Transverse colon (tissue), 4 donors: ENCODE data around the gene PTH2. TPM values are rescaled to one million over a fixed set of nuclear protein-coding genes. Genes with fewer than 3 reads are reported as not detected.

Experiments
- DNase-seq: peaks from one replicate; pipeline ENCODE4 v3.0.0-alpha.2; 2019
- H3K27ac ChIP-seq, 4 donors: fragments of 200-600 bp; sonication (generic); 2 replicates each; pipeline ENCODE4 v1.5.1; 2016 to 2018; ENCODE audit warnings: inconsistent platforms in 4 of 4
- H3K27me3 ChIP-seq: fragments of 200-600 bp; sonication (generic); 2 replicates; pipeline ENCODE4 v1.5.1; 2017; ENCODE audit warnings: inconsistent platforms
- H3K36me3 ChIP-seq, 4 donors: fragments of 200-600 bp; sonication (generic); 2 replicates each; pipeline ENCODE4 v1.5.1; 2017 to 2019; ENCODE audit warnings: inconsistent platforms in 4 of 4
- H3K4me1 ChIP-seq, 4 donors: fragments of 200-600 bp; sonication (generic); 2 replicates each; pipeline ENCODE4 v1.5.1; 2017 to 2020; ENCODE audit warnings: inconsistent platforms in 4 of 4
- H3K4me3 ChIP-seq, 4 donors: fragments of 200-600 bp; sonication (generic); 1 replicate in 1 of 4; 2 replicates in 3 of 4; pipeline versions ENCODE4 v1.5.1 to v1.6.1; 2017 to 2019; ENCODE audit warnings: inconsistent platforms in 4 of 4
- H3K9me3 ChIP-seq, 2 donors: fragments of 200-600 bp; sonication (generic); 2 replicates each; pipeline ENCODE4 v1.5.1; 2017 to 2019; ENCODE audit warnings: inconsistent platforms in 2 of 2
- CTCF ChIP-seq, 5 experiments: fragments of 200-600 bp in 3 of 5; fragments of 450-650 bp in 2 of 5; sonication (generic) in 3 of 5; IDR thresholded peaks; 1 replicate in 2 of 5; 2 replicates in 3 of 5; pipeline ENCODE4 v1.5.1; 2016 to 2017; ENCODE audit warnings: antibody characterized with exemption in 5 of 5, inconsistent platforms in 3 of 5, mild to moderate bottlenecking in 2 of 5, moderate library complexity in 1 of 5
- EP300 ChIP-seq: sonication (generic); formaldehyde crosslinking; IDR thresholded peaks from one replicate; pipeline ENCODE4 v1.6.1; 2017; ENCODE audit warnings: antibody characterized with exemption, low read depth
- POLR2A ChIP-seq: fragments of 450-650 bp; IDR thresholded peaks from one replicate; pipeline ENCODE4 v1.6.1; 2016; ENCODE audit warnings: antibody characterized with exemption, mild to moderate bottlenecking, moderate library complexity
- POLR2AphosphoS5 ChIP-seq, 3 donors: sonication (generic); formaldehyde crosslinking; IDR thresholded peaks; one replicate each; pipeline ENCODE4 v1.6.1; 2016; ENCODE audit warnings: antibody characterized with exemption in 3 of 3
- WGBS, 2 donors: methylation state at CpG; one replicate each; pipeline ENCODE4 v1.1.5; 2018; ENCODE audit warnings: low coverage in 1 of 2; 5-methylcytosine and 5-hydroxymethylcytosine counted together
- in situ Hi-C, 4 donors: fragments of 200-750 bp; cut with MboI; loops; one replicate each; pipeline versions ENCODE4 v1.15.0 to v1.15.1; 2017; ENCODE audit warnings: low sequenced_read_pairs in 3 of 4, low pct_ligation_motif_present in 1 of 4, low pct_unique_long_range_greater_than_20kb in 1 of 4
- intact Hi-C: fragments of 100-400 bp; cut with DNase I; formaldehyde crosslinking; loops from one replicate; pipeline ENCODE4 v1.15.1; 2023; ENCODE audit warnings: low total_unique reads
- total RNA-seq, 4 donors: library from RNA; depleted of rRNA; stranded (reverse); fragments of >200 nt; gene quantifications; one replicate each; pipeline ENCODE4 v1.1.0, GENCODE V29; 2016

Gene PTH2
- total RNA-seq, 4 donors from 2014 or later = not detected

- no peaks in the 10 kb centered on the region for H3K9me3 ChIP-seq
- H3K4me1 ChIP-seq = peaks cover 6 to 14% (median 11%) of the 10 kb centered on the region in 4 donors
- 0 to 24% methylated on average over 2 to 54 of the region's 63 CpGs for WGBS, 2 donors
- peak; percentile 50 for DNase-seq
- no peak overlapping the region for H3K4me3 ChIP-seq
- in situ Hi-C loops = no loop called here
- H3K27ac ChIP-seq = no peak overlapping the region
- peaks cover 100% of the 10 kb centered on the region for H3K27me3 ChIP-seq
- intact Hi-C loops = no loop called here
- no peaks in the 10 kb centered on the region for H3K36me3 ChIP-seq
- TF ChIP-seq POLR2A = no peak
- no peak for TF ChIP-seq EP300
- no peak for TF ChIP-seq CTCF (IDR thresholded peaks at IDR 0.05)
- no peak for TF ChIP-seq POLR2AphosphoS5 (IDR thresholded peaks at IDR 0.05)
Measured at GRCh38 chr19:49432141-49433073, 9.2 kb upstream of the PTH2 start.

GRCh38 chr19:49431330-49431749 lies 8.1 kb upstream of the PTH2 start:
- Histone ChIP-seq H3K27ac (no peak overlapping the region), H3K4me1 (peaks cover 6 to 12% (median 11%) of the 10 kb centered on the region in 4 donors), H3K27me3 (peaks cover 100% of the 10 kb centered on the region), H3K4me3 (no peak overlapping the region), H3K36me3 (no peaks in the 10 kb centered on the region), H3K9me3 (no peaks in the 10 kb centered on the region)
- intact Hi-C loops = no loop called here
- DNase-seq = no peak
- in situ Hi-C loops = no loop called here
- WGBS, 2 donors = 22 to 58% methylated on average over 6 to 27 of the region's 29 CpGs
- TF ChIP-seq CTCF (IDR thresholded peaks at IDR 0.05) = no peak
- no peak for TF ChIP-seq POLR2A
- TF ChIP-seq EP300 = no peak
- no peak for TF ChIP-seq POLR2AphosphoS5 (IDR thresholded peaks at IDR 0.05)

GRCh38 chr19:49430678-49431329 lies 7.6 kb upstream of the PTH2 start:
- H3K36me3 ChIP-seq = no peaks in the 10 kb centered on the region

More at GRCh38 chr19:49430678-49431329, 7.6 kb upstream of the PTH2 start:
- H3K9me3 ChIP-seq = no peaks in the 10 kb centered on the region
- H3K4me3 ChIP-seq = no peak overlapping the region
- DNase-seq = no peak
- in situ Hi-C loops = no loop called here
- TF ChIP-seq POLR2A (no peak), POLR2AphosphoS5 (IDR thresholded peaks at IDR 0.05) (no peak), EP300 (no peak), CTCF (IDR thresholded peaks at IDR 0.05) (no peak)
- H3K27me3 ChIP-seq = peaks cover 100% of the 10 kb centered on the region
- no peak overlapping the region for H3K27ac ChIP-seq
- peaks cover 6 to 12% (median 11%) of the 10 kb centered on the region in 4 donors for H3K4me1 ChIP-seq
- 70 to 80% methylated on average over 1 to 28 of the region's 28 CpGs for WGBS, 2 donors
- intact Hi-C loops = no loop called here
